Omental fat pad (tissue), 4 donors: ENCODE measurements around the gene C2orf68. TPM values are rescaled to one million over a fixed set of nuclear protein-coding genes. Genes with fewer than 3 reads are reported as not detected.
A peak's percentile ranks its signal among the peaks of the same experiment; 100 is the strongest.

ENCODE experiments used
- ATAC-seq: fragments of 150-250 bp; one replicate; pipeline ENCODE4 v1.9.1; 2016; ENCODE audit warnings: mild to moderate bottlenecking, moderate library complexity; ENCODE audit not compliant: low FRiP score
- DNase-seq: peaks from one replicate; pipeline ENCODE4 v3.0.0-alpha.2; 2019; ENCODE audit warnings: low spot score
- CTCF ChIP-seq, 3 donors: fragments of 450-650 bp; IDR thresholded peaks; one replicate each; pipeline ENCODE4 v1.5.1; 2016 to 2017; ENCODE audit warnings: antibody characterized with exemption in 3 of 3, mild to moderate bottlenecking in 3 of 3, moderate library complexity in 2 of 3
- total RNA-seq, 4 donors: library from RNA; depleted of rRNA; stranded (reverse); fragments of >200 nt; gene quantifications; one replicate each; pipeline ENCODE4 v1.1.0, GENCODE V29; 2016

C2orf68 gene
- total RNA-seq, 4 donors from 2014 or later: 7.9 to 19.5 (median 12.8) TPM

GRCh38 chr2:85602476-85603234 lies 9.2 kb downstream of the C2orf68 start, which contains the start of gene TMEM150A:
TSS of gene TMEM150A (minus strand) at chr2:85602698. CDS start at chr2:85601948, 750 bp downstream.
- TF ChIP-seq CTCF (IDR thresholded peaks at IDR 0.05): no peak
- ATAC-seq (peak; percentile 98), DNase-seq (peak; percentile 78)

GRCh38 chr2:85601771-85602475 lies 9.9 kb downstream of the C2orf68 start:
- DNase-seq (no peak), ATAC-seq (peak; percentile 73)
- TF ChIP-seq CTCF (IDR thresholded peaks at IDR 0.05): no peak

GRCh38 chr2:85600951-85601770 lies 10.7 kb downstream of the C2orf68 start:
- no peak for ATAC-seq

GRCh38 chr2:85600235-85600575 lies 11.7 kb downstream of the C2orf68 start:
- TF ChIP-seq CTCF (IDR thresholded peaks at IDR 0.05): no peak
- DNase-seq: no peak

More at GRCh38 chr2:85600951-85601770, 10.7 kb downstream of the C2orf68 start:
- no peak for TF ChIP-seq CTCF (IDR thresholded peaks at IDR 0.05)
- DNase-seq: no peak

GRCh38 chr2:85599468-85600234 lies 12.2 kb downstream of the C2orf68 start:
- no peak for TF ChIP-seq CTCF (IDR thresholded peaks at IDR 0.05)
- ATAC-seq: no peak
- no peak for DNase-seq

More at GRCh38 chr2:85600235-85600575, 11.7 kb downstream of the C2orf68 start:
- ATAC-seq: no peak

GRCh38 chr2:85598594-85599340 lies 13.1 kb downstream of the C2orf68 start:
- DNase-seq (no peak), ATAC-seq (no peak)
- TF ChIP-seq CTCF (IDR thresholded peaks at IDR 0.05): no peak
